ENCODE measurements around the gene ELFN1. TPM values are rescaled to one million over a fixed set of nuclear protein-coding genes. Genes with fewer than 3 reads are reported as not detected.

Gene ELFN1
- total RNA-seq, 5 donors from 2014 or later (not counting 1 experiment from before 2014, with no cell fraction given): 0.06 to 0.12 (median 0.07) TPM; not detected in 2

GRCh38 chr7:1745576-1746490 is 75.8 kb downstream of the ELFN1 start:
- Mint-ChIP-seq H3K27ac (no peak overlapping the region), H3K36me3 (no peaks in the 10 kb centered on the region), H3K9me3 (no peaks in the 10 kb centered on the region), H3K4me1 (peaks cover 11 to 22% (median 16%) of the 10 kb centered on the region in 3 donors), H3K27me3 (peaks cover 3 to 6% of the 10 kb centered on the region in 2 donors), H3K4me3 (no peak overlapping the region)
- 95% methylated on average over 57 of the region's 72 CpGs for WGBS (ENCODE audit: insufficient coverage)
- ChIA-PET POLR2A (interaction anchor here in 1 of 2 donors (0.6 kb wide), 1 partner anchor 134 kb away, joined by 6 read pairs; no protein-coding TSS in a partner anchor), CTCF (no interaction called here)
- H3K27me3 ChIP-seq (replicated peaks in 1 of 2; ENCODE audit: control insufficient read depth in 2 of 2, extremely low read depth in 1 of 2, insufficient read depth in 2 of 2, low read length in 1 of 2): peaks cover 0 to 37% of the 10 kb centered on the region in 2 experiments
- DNase-seq: no peak
- H3K9me3 ChIP-seq: no peaks in the 10 kb centered on the region
- H3K4me3 ChIP-seq (ENCODE audit: control insufficient read depth in 1 of 2, extremely low read depth in 1 of 2, low read length in 1 of 2): no peak overlapping the region
- H3K36me3 ChIP-seq (ENCODE audit: control insufficient read depth in 2 of 2, extremely low read depth in 1 of 2, insufficient read depth in 1 of 2, low read length in 1 of 2): no peaks in the 10 kb centered on the region
- no peak for ATAC-seq (replicated peaks in 1 of 4)
- peaks cover 0 to 29% of the 10 kb centered on the region in 2 experiments for H3K4me1 ChIP-seq (ENCODE audit: control insufficient read depth in 1 of 2, extremely low read depth in 1 of 2, insufficient read depth in 2 of 2, low read length in 2 of 2)
- H3K27ac ChIP-seq (ENCODE audit: low read length): no peak overlapping the region

GRCh38 chr7:1746491-1746975 is 76.5 kb downstream of the ELFN1 start:
- POLR2A ChIA-PET: no interaction called here
- no peak for DNase-seq
- 96% methylated on average over 60 of the region's 60 CpGs for WGBS (ENCODE audit: insufficient coverage)

GRCh38 chr7:1747004-1747801 is 77.1 kb downstream of the ELFN1 start:
- ATAC-seq (replicated peaks in 1 of 4) (no peak), DNase-seq (no peak)
- Mint-ChIP-seq H3K36me3 (no peaks in the 10 kb centered on the region), H3K27me3 (peaks cover 3 to 6% of the 10 kb centered on the region in 2 donors), H3K9me3 (no peaks in the 10 kb centered on the region), H3K4me1 (peaks cover 9 to 13% (median 11%) of the 10 kb centered on the region in 3 donors), H3K27ac (no peak overlapping the region), H3K4me3 (no peak overlapping the region)
- H3K27me3 ChIP-seq (replicated peaks in 1 of 2; ENCODE audit: control insufficient read depth in 2 of 2, extremely low read depth in 1 of 2, insufficient read depth in 2 of 2, low read length in 1 of 2): peaks cover 0 to 32% of the 10 kb centered on the region in 2 experiments
- H3K27ac ChIP-seq (ENCODE audit: low read length): no peak overlapping the region
- H3K9me3 ChIP-seq: no peaks in the 10 kb centered on the region
- WGBS (ENCODE audit: insufficient coverage): 85% methylated on average over 19 of the region's 38 CpGs
- ChIA-PET CTCF (no interaction called here), POLR2A (no interaction called here)
- H3K4me1 ChIP-seq (ENCODE audit: control insufficient read depth in 1 of 2, extremely low read depth in 1 of 2, insufficient read depth in 2 of 2, low read length in 2 of 2): peaks cover 0 to 16% of the 10 kb centered on the region in 2 experiments
- H3K36me3 ChIP-seq (ENCODE audit: control insufficient read depth in 2 of 2, extremely low read depth in 1 of 2, insufficient read depth in 1 of 2, low read length in 1 of 2): no peaks in the 10 kb centered on the region
- no peak overlapping the region for H3K4me3 ChIP-seq (ENCODE audit: control insufficient read depth in 1 of 2, extremely low read depth in 1 of 2, low read length in 1 of 2)

More at GRCh38 chr7:1746491-1746975, 76.5 kb downstream of the ELFN1 start:
- Mint-ChIP-seq H3K27ac (no peak overlapping the region), H3K27me3 (peaks cover 3 to 6% of the 10 kb centered on the region in 2 donors), H3K4me3 (no peak overlapping the region), H3K36me3 (no peaks in the 10 kb centered on the region), H3K4me1 (peaks cover 11 to 19% (median 13%) of the 10 kb centered on the region in 3 donors), H3K9me3 (no peaks in the 10 kb centered on the region)
- Histone ChIP-seq H3K36me3 (ENCODE audit: control insufficient read depth in 2 of 2, extremely low read depth in 1 of 2, insufficient read depth in 1 of 2, low read length in 1 of 2) (no peaks in the 10 kb centered on the region), H3K4me1 (ENCODE audit: control insufficient read depth in 1 of 2, extremely low read depth in 1 of 2, insufficient read depth in 2 of 2, low read length in 2 of 2) (peaks cover 0 to 23% of the 10 kb centered on the region in 2 experiments), H3K9me3 (no peaks in the 10 kb centered on the region), H3K4me3 (ENCODE audit: control insufficient read depth in 1 of 2, extremely low read depth in 1 of 2, low read length in 1 of 2) (no peak overlapping the region), H3K27me3 (replicated peaks in 1 of 2; ENCODE audit: control insufficient read depth in 2 of 2, extremely low read depth in 1 of 2, insufficient read depth in 2 of 2, low read length in 1 of 2) (peaks cover 0 to 32% of the 10 kb centered on the region in 2 experiments), H3K27ac (ENCODE audit: low read length) (no peak overlapping the region)
- CTCF ChIA-PET: no interaction called here
- no peak for ATAC-seq (replicated peaks in 1 of 4)

GRCh38 chr7:1748076-1748838 is 78.2 kb downstream of the ELFN1 start:
- Histone ChIP-seq H3K4me1 (ENCODE audit: control insufficient read depth in 1 of 2, extremely low read depth in 1 of 2, insufficient read depth in 2 of 2, low read length in 2 of 2) (peaks cover 0 to 6% of the 10 kb centered on the region in 2 experiments), H3K36me3 (ENCODE audit: control insufficient read depth in 2 of 2, extremely low read depth in 1 of 2, insufficient read depth in 1 of 2, low read length in 1 of 2) (no peaks in the 10 kb centered on the region), H3K27me3 (replicated peaks in 1 of 2; ENCODE audit: control insufficient read depth in 2 of 2, extremely low read depth in 1 of 2, insufficient read depth in 2 of 2, low read length in 1 of 2) (peaks cover 0 to 21% of the 10 kb centered on the region in 2 experiments), H3K4me3 (ENCODE audit: control insufficient read depth in 1 of 2, extremely low read depth in 1 of 2, low read length in 1 of 2) (no peak overlapping the region), H3K9me3 (no peaks in the 10 kb centered on the region), H3K27ac (ENCODE audit: low read length) (no peak overlapping the region)
- POLR2A ChIA-PET: no interaction called here
- no peak overlapping the region for H3K4me3 Mint-ChIP-seq
- CTCF ChIA-PET: no interaction called here
- H3K27ac Mint-ChIP-seq: no peak overlapping the region
- H3K36me3 Mint-ChIP-seq: no peaks in the 10 kb centered on the region
- ATAC-seq (replicated peaks in 1 of 4) (peak in 1 of 4 experiments; percentile 16), DNase-seq (peak in 2 of 35 experiments; percentile 8 to 12)
- peaks cover 3 to 5% of the 10 kb centered on the region in 2 donors for H3K27me3 Mint-ChIP-seq
- WGBS (ENCODE audit: insufficient coverage): 63% methylated on average over 24 of the region's 32 CpGs
- no peaks in the 10 kb centered on the region for H3K9me3 Mint-ChIP-seq
- H3K4me1 Mint-ChIP-seq: peaks cover 4 to 13% (median 8%) of the 10 kb centered on the region in 3 donors

- CTCF ChIA-PET: no interaction called here
- POLR2A ChIA-PET: no interaction called here
- Histone ChIP-seq H3K9me3 (no peaks in the 10 kb centered on the region), H3K36me3 (ENCODE audit: control insufficient read depth in 2 of 2, extremely low read depth in 1 of 2, insufficient read depth in 1 of 2, low read length in 1 of 2) (no peaks in the 10 kb centered on the region), H3K4me1 (ENCODE audit: control insufficient read depth in 1 of 2, extremely low read depth in 1 of 2, insufficient read depth in 2 of 2, low read length in 2 of 2) (peaks cover 0 to 4% of the 10 kb centered on the region in 2 experiments), H3K27ac (ENCODE audit: low read length) (no peak overlapping the region), H3K4me3 (ENCODE audit: control insufficient read depth in 1 of 2, extremely low read depth in 1 of 2, low read length in 1 of 2) (no peak overlapping the region), H3K27me3 (replicated peaks in 1 of 2; ENCODE audit: control insufficient read depth in 2 of 2, extremely low read depth in 1 of 2, insufficient read depth in 2 of 2, low read length in 1 of 2) (peaks cover 0 to 21% of the 10 kb centered on the region in 2 experiments)
- WGBS (ENCODE audit: insufficient coverage): 22% methylated on average over 3 of the region's 8 CpGs
- ATAC-seq (replicated peaks in 1 of 4): no peak
- Mint-ChIP-seq H3K36me3 (no peaks in the 10 kb centered on the region), H3K27ac (no peak overlapping the region), H3K4me1 (peaks cover 6 to 15% (median 10%) of the 10 kb centered on the region in 3 donors), H3K27me3 (peaks cover 3 to 5% of the 10 kb centered on the region in 2 donors), H3K4me3 (no peak overlapping the region), H3K9me3 (no peaks in the 10 kb centered on the region)
- DNase-seq: no peak
These were observed 78.7 kb downstream of the ELFN1 start for GRCh38 chr7:1748839-1749173.

All from T-cell (primary cell).